NCI-H1092 (cell line): ENCODE measurements around the gene ATG12.

Experiments used
- DNase-seq: peaks from one replicate; lab custom pipeline; 2025; lab: John Stamatoyannopoulos, UW

The ATG12 gene

GRCh38 chr5:115806986-115807653, 34.2 kb downstream of the ATG12 start:
- no peak for DNase-seq

GRCh38 chr5:115801984-115802383, 39.4 kb downstream of the ATG12 start:
- no peak for DNase-seq

GRCh38 chr5:115801152-115801551, 40.2 kb downstream of the ATG12 start:
- no peak for DNase-seq

GRCh38 chr5:115800108-115800507, 41.3 kb downstream of the ATG12 start:
- DNase-seq = no peak

- DNase-seq = no peak
These were observed 43.1 kb downstream of the ATG12 start for GRCh38 chr5:115798252-115798651.

GRCh38 chr5:115796656-115797055, 44.7 kb downstream of the ATG12 start:
- DNase-seq = no peak

- no peak for DNase-seq
These were observed 45.7 kb downstream of the ATG12 start for GRCh38 chr5:115795700-115796099.

- no peak for DNase-seq
These were observed 52.9 kb downstream of the ATG12 start for GRCh38 chr5:115788440-115788839.

- no peak for DNase-seq
These were observed 53.9 kb downstream of the ATG12 start for GRCh38 chr5:115787426-115787825.

- DNase-seq = no peak
These were observed 55.8 kb downstream of the ATG12 start for GRCh38 chr5:115785381-115786065.

- no peak for DNase-seq
These were observed 62.9 kb downstream of the ATG12 start for GRCh38 chr5:115778417-115778816.
